LoVo (cell line): ENCODE measurements around the gene ANXA1.
"Not testable (repeated sequence)": the region's sequence is repeated elsewhere in the genome, so short reads cannot be mapped to it uniquely, and the experiment has no call there.

ENCODE experiments used
- DNase-seq: peaks from one replicate; pipeline ENCODE4 v3.0.0-alpha.2; 2016; ENCODE audit warnings: low spot score

ANXA1 gene

GRCh38 chr9:73168298-73168934 lies 16.8 kb downstream of the ANXA1 start:
- no peak for DNase-seq

- DNase-seq, result no peak
These were observed 18.7 kb downstream of the ANXA1 start for GRCh38 chr9:73170185-73170957.

GRCh38 chr9:73172901-73173215 lies 21.2 kb downstream of the ANXA1 start:
- DNase-seq, result no peak

DNA sequence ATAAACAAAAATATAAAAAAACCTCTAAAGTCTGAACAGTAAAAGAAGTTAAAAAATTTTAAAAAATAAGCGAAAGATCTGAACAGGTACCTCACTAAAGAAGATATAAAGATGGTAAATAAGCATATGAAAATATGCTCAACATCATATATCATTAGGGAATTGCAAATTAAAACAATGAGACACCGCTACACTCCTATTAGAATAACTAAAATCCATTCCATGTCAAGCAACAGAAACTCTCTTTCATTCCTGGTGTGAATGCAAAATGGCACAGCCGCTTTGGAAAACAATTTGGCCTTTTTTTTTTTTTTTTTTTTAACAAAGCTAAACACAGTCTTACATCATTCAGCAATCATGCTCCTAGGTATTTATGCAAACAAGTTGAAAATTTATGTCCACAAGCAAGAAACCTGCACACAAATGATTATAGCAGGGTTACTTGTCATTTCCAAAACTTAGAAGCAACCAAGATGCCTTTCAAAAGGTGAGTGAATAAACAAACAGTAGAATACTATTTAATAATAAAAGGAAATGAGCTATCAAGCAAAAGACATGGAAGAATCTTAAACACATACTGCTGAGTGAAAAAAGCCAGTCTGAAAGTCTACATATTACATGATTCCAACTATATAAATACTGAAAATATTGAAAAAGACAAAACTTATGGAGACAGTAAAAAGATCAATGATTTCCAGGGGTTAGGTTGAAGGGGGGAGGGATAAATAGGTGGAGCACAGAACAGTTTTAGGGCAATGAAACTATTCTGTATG lies 22.1 kb downstream of the ANXA1 start:
- DNase-seq, result no peak

DNA sequence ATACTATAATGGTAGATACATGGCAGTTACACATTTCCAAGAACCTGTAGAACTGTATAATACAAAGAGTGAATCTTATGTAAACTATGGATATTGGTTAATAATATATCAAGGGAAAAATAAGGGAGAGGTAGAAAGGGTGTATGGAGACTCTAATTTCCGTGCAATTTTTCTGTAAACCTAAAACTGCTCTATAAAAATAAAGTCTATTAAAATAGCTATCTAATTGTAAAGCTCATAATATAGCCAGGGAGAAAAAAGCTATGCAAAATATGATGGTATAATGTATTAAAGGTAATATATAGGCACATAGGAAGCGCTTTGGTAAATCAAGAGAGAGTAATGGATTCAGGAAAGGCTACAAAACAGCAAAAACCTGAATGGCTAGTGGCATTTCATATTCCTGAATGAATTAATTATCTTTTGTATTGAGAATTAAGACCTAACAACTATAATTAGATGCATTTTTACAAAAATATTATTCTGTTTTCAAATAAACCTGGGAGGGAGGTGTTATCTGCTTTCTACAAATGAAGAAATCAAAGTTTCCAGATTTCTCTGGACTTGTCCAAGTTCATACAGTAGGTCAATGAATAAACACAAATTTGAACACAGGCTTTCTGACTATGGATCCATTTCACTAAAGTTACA lies 22.8 kb downstream of the ANXA1 start:
- DNase-seq, result no peak

DNA sequence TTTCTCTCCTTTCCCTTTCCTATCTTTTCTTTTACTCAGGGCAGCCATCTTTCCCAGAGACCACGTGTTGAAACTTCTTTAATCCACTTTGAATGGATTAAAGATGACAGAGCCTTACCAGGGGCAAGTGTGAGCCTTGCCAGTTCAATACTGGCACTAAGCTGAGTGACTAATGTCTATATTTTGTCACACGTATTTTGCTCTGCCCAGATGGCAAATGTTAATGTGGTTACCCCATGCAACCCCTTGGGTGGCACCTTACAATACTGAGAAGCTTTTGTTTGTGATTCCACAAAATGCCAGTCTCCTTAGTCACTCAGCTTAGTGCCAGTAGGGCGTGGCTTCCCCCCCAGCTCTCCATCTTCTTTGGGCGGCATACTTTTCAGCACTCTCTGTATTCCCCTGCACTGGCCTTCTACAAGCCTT lies 24.8 kb downstream of the ANXA1 start:
- DNase-seq, result peak; percentile 81

DNA sequence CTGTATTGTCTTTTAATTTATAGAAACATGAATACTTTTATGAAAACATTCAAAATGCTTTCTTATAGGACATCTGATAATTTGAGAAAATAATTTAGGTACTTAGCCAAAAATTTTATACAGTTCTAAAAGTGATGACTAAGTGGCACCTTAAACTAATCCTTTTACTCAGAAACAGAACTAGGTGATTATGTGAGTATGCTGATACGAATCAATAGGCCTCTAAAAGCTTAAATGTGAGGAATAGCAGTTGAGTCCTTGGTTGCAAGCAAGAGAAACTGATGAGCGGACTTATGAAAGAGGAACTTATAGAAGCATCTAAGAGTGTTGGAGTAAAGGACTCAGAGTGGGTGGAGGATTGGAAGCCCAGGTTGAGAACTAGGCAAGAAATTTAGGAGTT lies 26.4 kb downstream of the ANXA1 start:
- no peak for DNase-seq

DNA sequence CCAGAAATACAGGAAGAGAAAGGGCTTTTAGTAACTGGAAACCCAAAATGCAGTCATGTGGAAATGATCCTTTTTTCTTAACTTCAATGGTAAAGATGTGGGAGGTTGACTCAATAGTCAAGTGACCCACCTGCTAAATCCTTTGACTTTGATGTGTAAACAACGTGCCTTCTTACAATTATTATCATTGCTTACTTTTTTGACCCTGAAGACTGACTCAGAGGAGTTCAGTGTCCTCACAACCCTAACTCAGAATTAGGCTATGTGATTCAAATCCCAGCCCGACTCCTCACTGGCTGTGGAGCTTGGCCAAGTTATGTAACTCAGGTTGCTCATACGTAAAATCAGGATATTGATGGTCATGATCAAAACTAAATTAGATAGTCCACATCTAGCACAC lies 27.9 kb downstream of the ANXA1 start:
- DNase-seq, result peak; percentile 37

DNA sequence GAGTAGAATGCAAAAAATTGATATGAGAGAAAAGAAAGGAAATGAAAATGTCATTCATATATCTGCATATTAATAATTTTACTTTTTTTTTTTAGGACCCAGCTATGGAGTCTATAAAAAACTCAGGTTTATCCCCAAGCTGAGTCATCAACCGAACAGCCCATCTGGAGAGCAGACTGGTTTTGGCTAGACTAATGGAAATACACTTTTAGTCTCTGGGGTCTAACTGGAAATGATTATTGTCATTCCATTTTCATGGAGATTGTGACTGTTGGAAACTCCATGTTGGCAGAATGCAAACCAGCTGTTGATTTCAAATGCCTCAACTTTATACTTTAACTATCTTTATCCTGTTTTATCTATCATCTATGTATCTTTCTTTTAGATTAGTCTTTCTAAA lies 28.7 kb downstream of the ANXA1 start:
- DNase-seq, result no peak

- DNase-seq, result no peak
These were observed 31.3 kb downstream of the ANXA1 start for GRCh38 chr9:73182928-73183327.

DNA sequence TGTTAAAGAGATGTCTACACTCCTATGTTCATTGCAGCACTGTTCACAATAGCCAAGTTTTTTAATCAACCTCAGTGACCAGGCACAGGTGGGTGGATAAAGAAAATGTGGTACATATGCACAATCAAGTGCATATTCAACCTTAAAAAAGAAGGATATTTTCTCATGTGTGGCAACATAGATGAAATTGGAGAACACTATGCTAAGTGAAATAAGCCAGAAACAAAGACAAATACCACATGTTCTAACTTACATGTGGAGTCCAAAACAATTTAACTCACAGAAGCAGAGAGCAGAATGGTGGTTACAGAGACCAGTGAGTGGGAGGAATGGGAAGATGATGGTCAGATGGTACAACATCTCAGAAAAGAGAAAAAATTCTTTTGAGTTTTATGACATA lies 31.8 kb downstream of the ANXA1 start:
- DNase-seq, result no peak

DNA sequence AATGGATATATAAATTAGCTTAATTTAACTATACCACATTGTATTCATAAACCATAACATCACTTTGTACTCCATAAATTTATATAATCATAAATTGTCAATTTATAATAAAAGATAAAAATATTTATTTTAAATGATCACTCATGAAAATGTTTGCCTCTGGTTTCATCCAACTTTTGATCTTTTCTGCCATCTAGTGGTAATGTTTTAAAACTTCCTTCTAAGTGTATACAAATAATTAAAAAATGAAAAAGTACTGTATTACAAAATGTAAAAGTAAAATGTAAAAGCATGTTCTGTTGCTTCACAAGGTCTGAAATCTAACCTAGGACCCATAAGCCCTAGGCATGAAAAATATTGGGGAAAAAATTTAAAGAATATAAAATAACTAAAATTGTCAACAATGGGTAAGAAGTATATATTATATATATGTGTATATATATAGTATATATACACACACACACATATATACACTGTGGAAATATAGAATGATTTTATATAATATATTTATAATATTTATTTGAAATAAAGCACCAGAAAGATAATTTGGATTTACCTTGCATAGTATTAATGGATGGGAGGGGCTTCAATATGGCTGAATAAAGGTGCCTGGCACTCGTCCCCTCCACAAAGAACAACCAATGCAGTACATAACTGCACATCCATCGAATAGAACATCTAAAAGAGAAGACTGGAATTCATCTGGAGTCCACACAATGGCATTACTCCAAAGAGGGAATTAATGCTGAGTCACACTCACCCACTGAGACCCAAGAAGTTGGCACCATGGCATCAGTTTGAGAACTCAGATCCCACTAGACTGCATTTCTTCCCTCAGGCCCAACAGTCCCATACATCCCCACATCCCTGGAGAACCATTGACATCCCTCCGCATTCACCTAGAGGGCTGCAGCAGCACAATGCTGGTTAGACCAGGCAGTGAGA lies 32.5 kb downstream of the ANXA1 start:
- peak; percentile 63 for DNase-seq

DNA sequence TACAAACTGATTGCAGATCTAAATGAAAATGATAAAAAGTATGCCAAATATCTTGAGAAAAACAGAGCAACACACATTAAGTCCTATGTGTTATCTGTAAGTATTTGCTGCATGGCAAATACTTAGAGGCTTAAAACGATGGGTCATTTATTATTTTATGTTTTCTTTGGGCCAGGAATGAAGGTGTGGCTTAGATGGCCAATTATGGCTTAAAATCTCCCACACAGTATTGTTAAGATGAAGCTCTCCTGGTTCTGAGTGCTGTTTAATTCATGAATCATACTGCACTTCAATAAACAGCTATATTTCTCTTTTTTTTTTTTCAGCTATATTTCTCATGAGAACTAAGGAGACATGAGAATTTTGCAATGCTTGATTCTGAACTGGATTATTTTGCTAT lies 39.4 kb downstream of the ANXA1 start:
- DNase-seq, result not testable (repeated sequence)

DNA sequence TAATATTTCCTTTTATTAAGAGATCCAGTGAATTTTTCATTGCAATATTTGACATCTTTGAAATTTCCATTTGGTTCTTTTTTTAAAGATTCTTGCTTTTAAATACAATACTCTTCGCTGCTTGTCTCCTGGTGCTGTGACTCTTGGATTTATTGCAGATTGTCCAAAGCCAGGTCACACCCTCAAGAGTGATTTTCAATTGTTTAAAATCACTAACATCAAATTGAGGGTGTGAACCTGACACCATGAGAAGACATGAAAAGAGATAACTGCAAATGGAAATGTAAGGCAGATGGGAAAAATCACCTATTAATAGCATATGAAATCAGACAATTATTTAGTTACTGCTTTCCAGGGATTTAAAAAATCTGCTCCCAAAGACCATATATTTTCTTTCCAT lies 42.6 kb downstream of the ANXA1 start:
- DNase-seq, result no peak

GRCh38 chr9:73199448-73199847 lies 47.8 kb downstream of the ANXA1 start:
- DNase-seq, result no peak

- peak; percentile 39 for DNase-seq
These were observed 48.2 kb downstream of the ANXA1 start for GRCh38 chr9:73199886-73200285.

DNA sequence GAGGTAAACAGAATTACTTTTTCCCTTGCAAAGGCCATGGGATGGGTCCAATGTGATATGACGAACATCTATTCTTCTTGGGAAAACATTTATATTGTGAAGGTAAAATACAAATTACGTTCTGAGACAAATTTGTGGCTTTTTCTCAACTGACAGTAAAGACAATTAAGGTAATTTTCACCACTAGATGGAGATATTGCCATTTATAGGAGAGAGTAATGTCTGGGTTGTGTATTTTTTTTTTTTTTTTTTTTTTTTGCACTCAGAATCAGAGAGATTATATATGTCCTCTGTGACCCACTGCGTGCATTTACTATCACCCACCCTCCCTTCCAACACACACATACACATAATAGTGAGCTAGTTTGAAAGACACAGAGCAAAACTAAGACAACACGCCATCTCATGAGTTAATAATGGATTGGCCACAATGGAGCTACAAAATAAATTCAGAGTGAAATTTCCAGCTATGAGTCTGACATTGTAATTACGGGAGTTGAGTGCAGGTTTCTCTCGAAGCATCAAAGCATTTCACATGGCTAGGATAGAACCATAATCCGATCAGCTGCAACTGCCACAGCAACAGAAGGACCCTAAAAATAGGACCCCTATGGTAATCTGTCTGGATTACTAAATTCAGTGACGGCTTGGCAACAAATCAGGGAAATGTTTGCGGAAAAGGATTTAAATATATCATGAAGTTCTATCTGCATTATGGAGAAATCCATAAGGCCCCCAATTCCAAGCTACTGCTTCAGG lies 49.2 kb downstream of the ANXA1 start:
- peak; percentile 42 for DNase-seq

GRCh38 chr9:73202980-73203379 lies 51.3 kb downstream of the ANXA1 start:
- no peak for DNase-seq

GRCh38 chr9:73204936-73205335 lies 53.3 kb downstream of the ANXA1 start:
- no peak for DNase-seq

- DNase-seq, result no peak
These were observed 55.2 kb downstream of the ANXA1 start for GRCh38 chr9:73206851-73207250.
